GM21447 (cell line): ENCODE data around the gene CWF19L2.
A peak's percentile ranks its signal among the peaks of the same experiment; 100 is the strongest.
"Not testable (repeated sequence)": the region's sequence is repeated elsewhere in the genome, so short reads cannot be mapped to it uniquely, and the experiment has no call there.

Source experiments
- ATAC-seq: cut with Tn5 transposase; IDR thresholded peaks from one replicate; pipeline ENCODE4 v1.9.1; 2021; ENCODE audit not compliant: unreplicated experiment

The CWF19L2 gene

DNA sequence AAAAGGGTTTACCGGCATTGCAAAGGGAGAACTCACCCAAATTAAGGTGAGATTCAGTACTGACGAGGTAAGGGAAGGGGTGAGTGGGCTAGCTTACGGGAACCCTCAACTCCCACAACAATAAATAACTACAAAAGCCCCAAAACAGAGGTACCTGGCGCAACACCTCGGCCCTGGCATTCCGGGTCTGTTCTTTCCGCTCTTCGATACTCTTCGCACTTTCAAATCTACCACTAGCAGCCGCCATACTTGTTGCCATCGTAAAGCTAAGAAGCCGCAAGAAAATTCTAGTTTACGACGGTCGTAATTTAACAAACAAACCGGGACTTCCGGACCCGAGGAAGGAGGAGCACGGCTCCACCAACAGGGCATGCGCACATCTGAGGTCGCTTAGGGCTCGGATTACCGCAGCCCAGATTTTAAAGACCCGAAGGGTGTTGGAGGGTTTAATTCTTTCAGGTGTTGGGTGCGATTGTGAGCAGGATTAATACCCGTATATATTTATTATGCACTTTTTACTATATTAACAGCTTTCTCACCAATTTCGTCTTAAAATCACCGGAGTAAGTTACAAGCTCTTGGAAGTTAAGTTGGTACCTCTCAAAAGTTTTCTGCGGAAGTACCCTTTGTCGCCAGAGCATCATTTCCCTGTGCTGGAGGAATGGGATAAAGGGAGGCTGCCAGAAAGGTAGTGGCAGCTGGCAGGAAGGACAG, at the start of gene CWF19L2:
TSS of gene CWF19L2 (minus strand) at position 268 of the 714 bp plus-strand sequence. CDS start at position 259, 9 bp downstream.
- peak; percentile 96 for ATAC-seq

DNA sequence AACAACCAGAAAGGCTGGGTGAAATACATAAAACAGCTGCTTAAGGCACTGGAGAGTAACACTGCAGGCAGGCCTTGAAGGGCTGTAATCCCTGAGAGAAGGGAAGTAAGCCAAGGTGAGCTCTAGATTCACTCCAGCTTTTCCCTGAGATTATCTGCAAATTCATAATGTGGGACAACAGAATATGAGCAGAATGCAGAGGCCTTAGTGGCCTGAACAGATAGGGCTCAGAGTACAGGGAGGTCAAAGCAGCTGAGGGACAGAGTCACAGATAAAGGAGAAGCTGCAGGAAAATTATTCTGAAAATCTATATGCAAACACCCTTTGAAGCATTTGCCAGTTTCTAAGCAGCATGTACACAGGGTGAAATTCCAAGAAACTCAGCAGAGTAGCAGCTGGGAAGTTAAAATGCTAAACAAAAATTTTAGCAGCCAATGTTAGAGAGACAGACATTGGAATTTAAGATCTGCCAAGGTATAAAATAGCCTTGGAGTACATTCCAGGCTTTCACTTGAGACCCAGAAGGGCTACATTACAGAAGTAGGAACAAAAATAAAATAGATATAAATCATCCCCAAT, 48.1 kb upstream of the CWF19L2 start:
- ATAC-seq = no peak

DNA sequence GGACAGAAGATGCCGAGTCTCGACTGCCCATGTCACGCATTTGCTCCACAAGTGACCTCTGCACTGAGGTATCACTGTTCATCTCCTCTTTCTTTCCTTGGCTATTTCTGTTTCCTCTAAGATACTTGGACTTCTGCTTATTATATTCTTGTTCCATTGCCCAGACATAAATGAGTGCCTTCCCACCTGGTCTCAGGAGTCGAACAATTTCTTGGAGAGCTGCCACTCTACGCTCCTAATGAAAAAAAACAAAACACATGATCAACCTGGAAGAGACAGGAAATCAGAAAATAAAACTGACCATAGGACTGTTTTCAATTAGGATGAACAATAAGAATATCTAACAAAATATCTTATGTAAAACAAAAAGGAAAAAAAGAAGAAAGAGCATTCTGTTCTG, 47.4 kb upstream of the CWF19L2 start:
- ATAC-seq = no peak

DNA sequence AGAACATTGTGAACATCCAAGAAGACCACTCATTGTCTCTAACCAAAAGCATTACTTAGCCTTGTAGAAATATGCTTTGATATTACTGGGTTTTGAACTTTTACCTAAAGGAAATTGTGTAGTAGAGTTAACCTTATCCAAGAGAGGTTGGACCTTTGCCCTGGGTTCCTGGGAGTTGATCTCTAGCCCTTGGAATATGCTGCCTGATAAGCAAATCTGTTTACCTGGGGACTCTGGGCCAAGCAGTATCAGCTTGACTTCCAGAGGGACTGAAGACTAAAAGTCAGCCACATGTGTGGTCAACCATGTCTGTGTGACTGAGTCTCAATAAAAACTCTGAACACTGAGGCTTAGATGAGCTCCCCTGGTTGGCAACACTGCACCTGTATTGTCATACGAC, 44.1 kb upstream of the CWF19L2 start:
- ATAC-seq = no peak

DNA sequence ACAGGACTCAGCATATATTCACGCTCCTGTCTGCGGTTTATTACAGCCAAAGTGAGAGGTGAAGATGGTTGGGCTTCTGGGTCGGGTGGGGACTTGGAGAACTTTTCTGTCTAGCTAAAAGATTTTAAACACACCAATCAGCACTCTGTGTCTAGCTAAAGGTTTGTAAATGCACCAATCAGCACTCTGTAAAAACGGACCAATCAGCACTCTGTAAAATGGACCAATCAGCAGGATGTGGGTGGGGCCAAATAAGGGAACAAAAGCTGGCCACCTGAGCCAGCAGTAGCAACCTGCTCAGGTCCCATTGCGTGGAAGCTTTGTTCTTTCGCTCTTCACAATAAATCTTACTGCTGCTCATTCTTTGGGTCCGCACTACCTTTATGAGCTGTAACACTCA, 39.7 kb upstream of the CWF19L2 start:
- not testable (repeated sequence) for ATAC-seq

DNA sequence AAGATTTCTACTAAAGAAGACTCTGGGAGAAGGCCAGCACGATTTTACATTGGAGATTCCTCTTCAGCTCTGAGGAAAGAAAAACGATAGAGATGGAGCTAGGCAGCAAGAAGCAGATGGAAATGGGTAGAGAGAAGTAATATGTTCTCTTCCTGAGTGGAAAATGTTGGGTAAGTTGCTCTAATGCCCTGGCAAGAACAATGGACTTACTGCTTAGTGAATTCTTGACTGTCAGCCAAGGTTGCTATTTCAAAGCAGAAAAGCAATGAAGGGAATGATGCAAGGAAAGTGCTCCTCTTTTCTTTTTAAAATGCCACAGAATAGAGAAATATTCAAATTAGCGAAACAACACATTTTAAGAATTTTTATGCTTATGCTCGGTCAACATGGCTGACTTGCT, 38.4 kb upstream of the CWF19L2 start:
- no peak for ATAC-seq

DNA sequence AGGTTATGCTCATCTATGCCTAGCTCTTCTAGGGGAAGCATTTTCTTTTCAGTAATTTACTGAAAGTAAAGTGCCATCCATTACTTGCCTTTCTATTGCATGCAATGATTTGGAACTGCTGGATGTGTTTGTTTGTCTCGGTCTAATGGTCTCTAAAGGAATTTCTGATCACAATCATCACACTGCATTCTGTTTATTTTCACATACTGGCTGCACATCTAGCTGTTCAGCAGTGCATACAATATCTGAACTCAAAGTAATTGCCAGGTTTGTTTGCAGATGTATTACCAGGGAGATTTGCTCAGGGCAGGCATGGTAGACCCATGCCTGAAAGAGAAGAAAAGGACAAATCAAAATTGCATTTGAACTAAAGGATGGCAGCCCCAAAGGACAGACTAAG, 36.4 kb upstream of the CWF19L2 start:
- no peak for ATAC-seq

DNA sequence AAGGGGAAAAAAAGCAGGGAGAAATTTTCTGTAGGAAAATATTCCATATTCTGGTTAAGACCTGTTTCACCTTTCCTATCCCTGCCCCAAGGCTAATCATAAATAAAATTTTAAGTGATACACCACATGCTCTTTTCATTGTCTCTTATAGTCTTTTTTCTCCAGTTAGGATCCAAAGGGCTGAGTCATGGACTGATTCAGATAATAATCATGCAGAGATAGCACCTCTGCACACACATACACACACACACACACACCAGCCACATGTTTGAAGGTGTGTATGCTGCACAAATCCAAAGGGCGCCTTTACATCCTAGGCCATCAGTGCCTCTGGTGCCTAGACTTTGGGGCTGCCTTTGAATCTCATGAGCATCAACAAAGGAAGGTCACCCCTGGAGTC, 35.5 kb upstream of the CWF19L2 start:
- ATAC-seq = no peak

DNA sequence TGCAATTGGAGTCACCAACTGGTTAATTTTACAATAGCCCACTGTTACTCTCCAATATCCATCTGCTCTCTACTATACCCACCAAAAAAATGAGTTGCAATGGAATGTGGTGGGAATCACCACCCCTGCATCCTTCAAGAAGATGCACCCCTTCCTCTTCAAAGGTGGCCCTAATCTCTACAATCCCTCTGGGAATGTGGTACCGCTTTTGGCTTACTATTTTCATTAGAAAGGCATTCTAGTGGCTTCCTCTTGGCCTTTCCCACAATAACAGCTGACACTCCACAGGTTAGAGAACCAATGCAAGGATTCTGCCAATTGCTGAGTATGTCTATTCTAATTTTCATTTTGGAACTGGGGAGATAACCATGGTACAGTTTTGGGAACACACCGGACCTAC, 33.2 kb upstream of the CWF19L2 start:
- ATAC-seq = no peak

DNA sequence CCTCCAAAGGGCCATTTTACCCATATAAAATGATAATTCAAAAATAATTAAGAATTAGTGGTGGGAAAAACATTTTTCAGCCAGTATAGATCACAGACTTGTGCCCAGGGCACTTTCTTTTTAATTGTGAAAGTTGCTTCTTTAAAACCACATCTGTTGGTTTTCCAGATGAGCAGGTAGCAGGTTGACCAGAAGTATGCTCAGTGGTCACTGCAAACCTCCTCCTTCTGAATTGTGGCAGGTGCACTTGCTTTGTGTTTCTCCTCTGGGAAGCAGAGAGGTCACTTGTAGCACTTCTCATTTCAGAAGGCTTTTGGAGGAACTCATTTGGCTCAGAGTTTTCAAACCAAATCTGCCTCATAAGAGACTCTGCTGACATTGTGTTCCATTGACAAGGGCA, 24.6 kb upstream of the CWF19L2 start:
- ATAC-seq = no peak

DNA sequence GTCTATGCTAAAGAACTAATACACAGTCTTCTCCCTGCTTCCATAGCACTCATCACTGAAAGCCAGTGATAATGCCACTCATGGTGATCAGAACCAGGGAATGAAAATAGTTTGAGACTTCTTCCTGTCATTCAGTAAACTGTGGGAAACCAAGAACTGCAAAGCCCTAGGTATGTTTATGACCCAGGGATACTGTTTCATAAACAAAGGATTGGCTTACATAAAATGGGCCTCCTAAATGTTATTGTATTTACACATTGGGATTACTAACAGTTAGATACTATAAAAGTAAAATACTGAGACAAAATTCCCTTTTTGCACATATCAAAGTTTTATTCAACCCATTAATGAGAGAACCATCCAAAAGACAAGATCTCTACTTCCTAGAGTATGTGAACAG, 21.3 kb upstream of the CWF19L2 start:
- ATAC-seq = no peak

DNA sequence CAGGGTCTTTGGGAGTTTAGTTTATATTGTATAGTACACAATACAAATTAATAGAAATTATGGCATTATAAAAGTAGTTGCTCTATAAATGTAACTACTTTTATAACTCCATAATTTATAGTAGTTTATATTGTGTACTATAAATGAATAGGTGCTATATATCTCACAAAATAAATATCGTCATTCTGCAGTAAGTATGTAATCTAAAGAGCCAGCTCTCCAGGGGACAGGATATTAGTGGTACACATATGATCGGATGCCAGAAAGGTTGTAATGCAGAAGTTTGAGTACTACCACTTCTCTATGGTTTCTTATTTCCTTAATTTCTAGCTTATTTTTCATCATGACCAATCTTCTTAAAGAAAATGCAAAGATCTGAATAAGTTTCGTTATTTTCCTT, 20.2 kb upstream of the CWF19L2 start:
- no peak for ATAC-seq

DNA sequence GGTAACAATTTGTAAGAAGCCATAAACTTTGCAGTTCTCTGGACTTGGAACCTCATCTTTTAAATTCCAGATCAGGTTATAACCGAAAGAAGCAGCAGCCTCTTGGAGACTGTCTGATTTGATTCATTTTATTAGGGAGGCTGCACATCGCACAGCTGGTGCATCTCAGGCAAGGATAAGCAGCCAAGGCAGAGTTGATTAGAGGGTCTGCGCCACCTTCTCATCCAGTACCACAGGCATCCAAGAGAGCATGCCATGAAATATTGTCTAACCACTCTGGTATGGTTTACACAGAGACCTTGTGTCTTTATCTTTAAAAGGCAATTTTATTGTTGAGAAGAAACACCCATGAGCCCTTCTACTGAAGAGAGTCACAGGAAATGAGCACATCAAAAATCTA, 16.2 kb upstream of the CWF19L2 start:
- no peak for ATAC-seq

DNA sequence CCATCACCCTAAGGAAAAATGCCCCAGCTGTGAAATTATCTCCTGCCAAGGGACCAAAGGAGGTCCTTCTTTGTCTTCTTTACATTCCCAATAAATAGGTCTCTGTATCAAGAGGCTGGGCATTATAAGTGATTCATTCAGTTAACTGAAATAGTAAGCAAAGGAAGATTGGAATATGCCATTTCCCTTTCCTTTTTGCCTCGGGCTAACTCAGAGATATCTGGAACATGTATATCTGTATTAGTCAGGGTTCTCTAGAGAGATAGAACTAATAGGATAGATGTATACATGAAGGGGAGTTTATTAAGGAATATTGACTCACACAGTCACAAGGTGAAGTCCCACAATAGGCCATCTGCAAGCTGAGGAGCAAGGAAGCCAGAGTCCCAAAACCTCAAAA, 15.3 kb upstream of the CWF19L2 start:
- no peak for ATAC-seq

DNA sequence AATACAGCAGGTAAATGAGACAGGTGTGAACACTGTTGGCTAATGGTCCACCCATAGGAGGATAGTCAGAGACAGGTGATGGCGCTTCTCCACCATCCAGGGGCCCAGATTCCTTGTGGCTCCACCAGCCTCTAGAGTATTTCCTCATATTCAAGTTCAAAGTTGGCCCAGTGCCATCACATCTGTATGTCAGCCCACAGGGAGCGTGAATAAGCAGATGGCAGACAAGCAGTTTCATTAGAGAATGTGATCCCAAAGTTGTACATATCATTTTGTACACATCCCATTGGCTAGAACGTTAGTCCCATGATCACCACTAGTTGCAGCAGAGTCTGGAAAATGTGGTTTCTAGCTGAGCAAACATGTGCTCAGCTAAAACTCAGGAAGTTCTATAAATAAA, 11.0 kb upstream of the CWF19L2 start:
- no peak for ATAC-seq

DNA sequence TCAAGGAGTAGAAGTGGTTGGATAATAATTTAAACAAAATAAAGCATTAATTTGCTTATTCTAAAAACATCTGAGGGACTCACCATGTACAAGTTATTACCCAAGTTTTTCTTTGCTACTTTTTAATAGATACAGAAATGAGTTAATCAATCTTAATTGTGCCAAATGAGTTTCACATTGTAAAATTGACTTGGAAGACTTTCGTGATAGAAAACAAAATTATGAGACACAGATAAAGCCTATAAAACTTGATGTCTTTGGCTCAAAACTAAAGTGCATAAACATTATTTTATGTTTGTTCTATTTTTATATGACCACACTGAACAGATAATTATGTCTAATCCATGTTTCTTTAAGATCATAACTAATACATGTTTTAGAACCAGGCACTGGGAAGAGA, 10.1 kb upstream of the CWF19L2 start:
- no peak for ATAC-seq

DNA sequence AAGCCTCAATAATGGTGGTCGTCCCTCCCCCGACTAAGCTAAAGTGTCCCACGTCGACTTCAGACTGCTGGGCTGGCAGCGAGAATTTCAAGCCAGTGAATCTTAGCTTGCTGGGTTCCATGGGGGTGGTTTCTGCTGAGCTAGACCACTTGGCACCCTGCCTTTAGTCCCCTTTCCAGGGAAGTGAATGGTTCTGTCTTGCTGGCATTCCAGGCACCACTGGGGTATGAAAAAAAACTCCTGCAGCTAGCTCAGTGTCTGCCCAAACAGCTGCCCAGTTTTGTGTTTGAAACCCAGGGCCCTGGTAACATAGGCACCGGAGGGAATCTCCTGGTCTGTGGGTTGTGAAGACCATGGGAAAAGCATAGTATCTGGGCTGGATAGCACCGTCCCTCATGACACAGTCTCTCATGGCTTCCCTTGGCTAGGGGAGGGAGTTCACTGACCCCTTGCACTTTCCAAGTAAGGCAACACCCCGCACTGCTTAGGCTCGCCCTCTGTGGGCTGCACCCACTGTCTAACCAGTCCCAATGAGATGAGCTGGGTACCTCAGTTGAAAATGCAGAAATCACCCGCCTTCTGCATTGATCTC, 8.7 kb upstream of the CWF19L2 start:
- not testable (repeated sequence) for ATAC-seq

DNA sequence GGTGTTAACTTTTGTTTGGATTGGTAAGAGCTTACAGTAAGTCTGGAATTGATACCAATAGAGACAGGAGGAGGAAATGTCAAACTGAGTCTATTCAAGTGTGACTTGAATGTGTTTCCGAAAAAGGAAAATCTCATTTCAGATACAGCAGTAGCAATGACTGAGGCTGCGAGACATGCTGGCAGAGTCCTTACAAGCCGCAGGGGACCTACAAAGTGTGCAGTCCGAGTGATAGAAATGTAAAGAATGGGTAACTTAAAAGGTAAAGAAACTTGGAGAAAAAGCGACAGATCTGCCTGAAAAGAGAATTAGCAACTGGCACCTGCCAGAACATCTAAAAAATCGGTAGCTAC, 444 bp downstream of the CWF19L2 start:
- ATAC-seq = peak; percentile 45

DNA sequence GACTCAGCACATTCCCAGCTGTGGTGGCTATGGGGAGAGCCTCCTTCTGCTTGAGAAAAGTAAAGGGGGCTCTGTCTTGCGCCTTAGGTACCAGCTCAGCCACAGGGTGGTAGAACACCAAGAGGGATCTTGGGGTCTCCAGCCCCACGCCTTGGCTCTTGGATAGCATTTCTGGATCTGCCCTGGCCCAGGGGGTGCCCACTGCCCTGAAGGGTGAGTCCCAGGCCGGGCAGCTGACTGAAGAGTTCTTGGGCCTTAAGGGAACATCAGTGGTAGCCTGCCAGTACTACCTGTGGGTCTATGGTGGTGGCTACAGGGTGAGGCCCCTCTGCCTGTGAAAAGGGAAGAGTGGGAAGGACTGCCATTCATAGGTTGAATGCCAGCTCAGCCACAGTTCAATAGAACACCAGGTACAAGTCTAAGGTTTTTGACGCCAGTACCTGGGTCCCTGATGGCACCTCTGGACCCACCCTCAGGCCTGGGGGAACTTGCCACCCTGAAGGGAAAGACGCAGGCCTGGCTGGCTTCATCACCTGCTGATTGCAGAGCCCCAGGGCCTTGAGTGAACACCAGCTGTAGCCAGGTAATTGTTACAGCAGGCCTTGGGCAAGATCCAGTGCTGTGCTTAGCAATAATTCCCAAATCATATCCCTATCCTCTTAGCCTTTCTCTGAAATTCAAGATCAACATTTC, 3.9 kb downstream of the CWF19L2 start:
- no peak for ATAC-seq

DNA sequence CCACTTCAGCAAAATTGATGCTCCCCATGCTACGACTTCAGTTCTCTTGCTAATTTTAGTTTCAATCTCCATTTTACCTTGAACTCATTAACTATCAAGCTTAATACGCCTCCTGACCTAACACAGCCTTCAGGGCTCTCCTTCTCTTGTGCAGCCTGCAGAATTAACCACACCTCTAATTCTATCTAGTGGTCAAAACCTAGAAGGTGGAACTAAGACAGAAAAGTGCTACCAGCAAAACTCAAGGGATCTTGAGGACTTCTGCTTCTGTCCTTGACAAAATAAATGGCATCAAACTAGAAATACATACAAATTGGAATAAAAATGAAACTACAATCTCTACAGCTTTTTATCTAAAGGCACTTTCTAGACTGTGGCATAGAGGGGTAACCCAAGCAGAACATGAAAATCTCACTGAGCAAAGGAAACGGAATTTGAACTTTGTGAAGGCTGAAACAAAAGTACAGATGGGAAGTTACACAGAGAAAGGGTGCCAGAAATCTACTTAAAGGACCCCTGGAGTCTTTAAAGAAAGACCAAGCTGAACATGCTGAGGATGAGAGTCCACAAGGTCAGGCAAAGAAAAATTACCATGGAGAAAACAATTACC, 10.7 kb downstream of the CWF19L2 start:
- ATAC-seq = no peak

DNA sequence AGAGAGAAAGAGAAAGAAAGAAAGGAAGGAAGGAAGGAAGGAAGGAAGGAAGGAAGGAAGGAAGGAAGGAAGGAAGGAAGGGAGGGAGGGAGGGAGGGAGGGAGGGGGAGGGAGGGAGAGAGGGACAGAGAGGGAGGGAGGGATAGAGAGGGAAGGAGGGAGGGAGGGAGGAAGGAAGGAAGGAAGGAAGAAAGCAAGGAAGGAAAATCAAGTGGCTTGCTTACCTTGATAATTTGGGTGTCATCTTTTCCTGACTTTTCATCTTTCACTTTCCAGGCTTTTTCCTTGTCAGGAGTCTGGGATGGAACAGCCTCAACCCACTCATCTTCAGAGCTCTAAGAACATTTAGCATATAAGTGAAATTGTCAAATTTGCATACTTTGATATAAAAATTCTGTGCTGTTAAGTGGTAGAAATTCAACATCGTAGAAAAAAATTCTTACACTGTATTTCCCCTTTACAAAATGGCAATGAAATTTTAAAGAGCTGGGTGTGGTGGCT, 14.9 kb downstream of the CWF19L2 start:
- no peak for ATAC-seq
